NCI-H2227 treated with DMSO at 0.1 percent for 48 hours (cell line): ENCODE measurements around the gene SPTA1.
"Not testable (repeated sequence)": the region's sequence is repeated elsewhere in the genome, so short reads cannot be mapped to it uniquely, and the experiment has no call there.

Experiments used
- DNase-seq: peaks from one replicate; lab custom pipeline; 2025; lab: John Stamatoyannopoulos, UW

SPTA1 gene

GRCh38 chr1:158686111-158687009 is at the start of gene SPTA1:
Gene SPTA1 (minus strand): TSS chr1:158686715. CDS start chr1:158686517, 198 bp downstream.
- DNase-seq, result no peak

DNA sequence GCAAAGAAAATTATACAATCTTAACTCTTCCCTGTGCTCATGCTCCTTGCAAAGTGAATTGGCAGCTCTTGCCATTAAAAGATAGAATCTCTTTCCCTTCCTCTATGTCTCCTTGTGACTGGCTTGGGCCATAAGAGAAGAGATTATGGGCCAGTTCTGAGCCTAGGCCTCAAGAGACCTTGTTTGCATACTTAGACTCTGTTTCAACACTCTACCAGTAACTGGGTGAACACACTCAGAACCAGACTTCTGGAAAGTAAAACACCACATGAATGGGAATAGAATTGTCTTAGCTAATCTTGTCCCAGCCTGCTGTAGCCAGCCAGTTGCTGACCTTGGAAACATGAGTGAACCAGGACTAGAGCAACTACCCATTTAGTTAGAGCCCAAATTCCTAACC is 49.3 kb upstream of the SPTA1 start:
- no peak for DNase-seq

GRCh38 chr1:158732524-158732923 is 46.0 kb upstream of the SPTA1 start:
- no peak for DNase-seq

DNA sequence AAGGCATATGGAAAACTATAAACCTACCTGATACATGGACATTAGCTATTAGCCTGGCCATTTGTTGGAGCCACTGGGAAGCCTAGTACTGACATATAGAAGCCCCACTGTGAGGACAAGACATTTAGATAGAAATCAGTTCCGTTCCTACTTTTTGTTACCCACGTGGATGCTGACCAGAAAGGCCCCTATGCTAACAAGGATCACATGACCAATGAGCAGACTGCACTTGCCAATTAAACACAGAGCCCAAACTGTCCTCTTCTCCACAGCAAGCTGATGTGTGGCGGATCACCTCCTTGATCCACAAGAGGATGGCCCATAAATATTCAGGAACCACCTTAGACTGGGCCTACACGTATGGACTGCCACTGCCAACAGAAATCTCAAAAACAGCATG is 45.2 kb upstream of the SPTA1 start:
- DNase-seq, result no peak

DNA sequence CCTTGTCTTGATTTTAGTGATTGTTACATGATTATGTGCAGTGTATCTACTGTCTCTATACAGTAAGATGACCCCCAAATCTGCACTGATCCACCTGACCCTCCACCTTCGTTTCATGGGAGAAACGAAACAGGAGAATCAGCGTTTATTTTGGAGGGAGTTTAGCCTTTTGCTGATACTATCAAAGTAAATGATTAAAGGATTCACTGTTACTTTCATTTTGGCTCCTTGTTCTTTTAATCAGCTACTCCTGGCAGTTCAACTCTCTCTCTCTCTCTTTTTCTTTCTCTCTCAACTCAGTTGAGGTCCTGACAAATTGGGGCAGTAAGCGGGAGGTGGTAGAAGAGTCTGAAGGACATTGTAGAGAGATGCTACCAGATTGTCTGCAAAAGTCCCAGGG is 43.9 kb upstream of the SPTA1 start:
- no peak for DNase-seq

- DNase-seq, result no peak
These were observed 42.2 kb upstream of the SPTA1 start for GRCh38 chr1:158728510-158729225.

DNA sequence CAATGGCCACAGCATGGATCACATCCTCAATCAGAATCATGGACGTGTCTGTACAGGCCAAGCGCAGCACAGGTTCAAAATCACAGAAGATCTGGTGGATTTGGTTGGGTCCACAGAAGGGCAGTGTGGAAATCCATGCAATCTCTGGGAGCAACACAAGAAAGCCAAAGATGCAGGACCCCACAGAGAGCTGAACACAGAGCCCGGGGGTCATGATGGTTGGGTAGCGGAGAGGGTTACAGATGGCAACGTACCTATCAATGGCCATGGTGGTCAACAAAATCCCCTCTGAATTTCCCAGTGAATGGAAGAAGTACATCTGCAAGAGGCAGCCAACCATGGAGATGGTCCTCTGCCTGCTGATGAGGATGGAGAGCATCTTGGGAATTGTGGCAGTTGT is 37.9 kb upstream of the SPTA1 start:
- DNase-seq, result no peak

GRCh38 chr1:158720620-158721019 is 34.1 kb upstream of the SPTA1 start, which contains the start of gene OR6K3:
Gene OR6K3 (minus strand): TSS chr1:158720720. CDS start chr1:158718115, 2,605 bp downstream.
- no peak for DNase-seq

DNA sequence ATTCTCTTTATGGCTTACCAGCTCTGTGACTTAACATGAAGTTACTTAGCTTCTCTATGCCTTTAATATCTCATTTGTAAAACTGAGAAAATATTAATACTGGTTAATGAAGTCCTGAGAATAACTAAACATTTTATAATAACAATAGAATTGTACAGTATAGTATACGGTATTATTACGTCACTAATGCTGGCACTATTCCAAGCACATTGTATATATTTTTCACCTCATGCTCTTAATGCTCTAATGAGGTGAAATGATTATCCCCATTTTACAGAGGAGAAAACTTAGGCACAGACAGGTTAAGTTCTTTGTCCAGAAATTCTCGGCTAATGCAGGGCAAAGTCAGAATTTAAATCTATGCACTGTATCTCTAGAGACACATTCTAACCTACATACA is 33.1 kb upstream of the SPTA1 start:
- no peak for DNase-seq

DNA sequence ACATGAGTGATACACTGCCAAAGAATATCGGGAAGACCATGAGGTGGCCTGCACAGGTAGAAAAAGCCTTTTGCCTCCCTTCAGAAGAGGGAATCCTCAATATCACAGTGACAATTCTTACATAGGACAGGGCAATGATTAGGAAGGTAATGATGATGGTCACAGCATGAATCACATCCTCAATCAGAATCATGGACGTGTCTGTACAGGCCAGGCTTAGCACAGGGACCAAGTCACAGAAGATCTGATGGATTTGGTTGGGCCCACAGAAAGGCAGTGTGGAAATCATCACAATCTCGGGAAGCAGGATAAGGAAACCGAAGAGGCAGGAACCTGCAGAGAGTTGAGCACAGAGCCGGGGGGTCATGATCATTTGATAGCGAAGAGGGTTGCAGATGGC is 30.8 kb upstream of the SPTA1 start:
- no peak for DNase-seq

- DNase-seq, result no peak
These were observed 29.8 kb upstream of the SPTA1 start for GRCh38 chr1:158716335-158716734.

GRCh38 chr1:158714754-158715153 is 28.2 kb upstream of the SPTA1 start:
- no peak for DNase-seq

DNA sequence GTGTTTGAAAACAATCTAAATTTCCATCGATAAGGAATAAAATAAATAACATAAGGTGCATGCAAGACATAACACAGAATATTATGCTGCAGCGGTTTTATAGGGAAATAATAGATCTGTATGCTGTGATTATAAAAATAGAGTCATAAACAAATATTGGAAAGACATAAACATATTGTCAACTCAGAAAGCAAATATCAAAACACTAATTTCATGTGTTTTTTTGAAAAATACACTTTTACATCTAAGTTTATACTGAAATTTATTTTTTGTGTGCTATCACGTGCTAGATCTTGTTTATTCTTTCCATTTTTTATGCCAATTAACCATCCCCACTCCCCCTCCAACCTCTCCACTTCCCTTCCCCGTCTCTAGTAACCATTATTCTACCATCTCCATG is 24.6 kb upstream of the SPTA1 start:
- no peak for DNase-seq

- DNase-seq, result no peak
These were observed 19.6 kb upstream of the SPTA1 start for GRCh38 chr1:158706096-158706495.

DNA sequence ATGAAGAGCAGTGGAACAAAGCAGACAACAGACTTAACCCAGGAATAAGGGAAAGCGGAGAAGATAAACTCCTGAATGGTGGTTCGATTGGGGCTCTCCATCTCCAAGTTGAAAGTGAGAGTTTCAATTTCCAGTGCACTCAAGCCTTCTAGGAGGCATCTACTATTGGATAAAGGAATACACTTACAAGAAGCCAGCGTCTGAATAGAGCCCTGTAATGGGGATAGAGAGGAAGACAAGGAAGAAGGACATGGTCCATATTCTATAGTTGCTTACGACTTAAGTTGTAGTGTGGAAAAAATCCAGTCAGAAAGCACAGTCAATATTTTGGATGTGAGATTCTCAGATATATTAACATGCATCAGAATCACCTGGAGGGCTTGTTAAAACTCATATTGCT is 14.0 kb upstream of the SPTA1 start, which contains the start of gene OR6K2:
Gene OR6K2 (minus strand): TSS at position 101 of the 400 bp plus-strand sequence. CDS start 0 bp downstream, at position 101.
- no peak for DNase-seq

DNA sequence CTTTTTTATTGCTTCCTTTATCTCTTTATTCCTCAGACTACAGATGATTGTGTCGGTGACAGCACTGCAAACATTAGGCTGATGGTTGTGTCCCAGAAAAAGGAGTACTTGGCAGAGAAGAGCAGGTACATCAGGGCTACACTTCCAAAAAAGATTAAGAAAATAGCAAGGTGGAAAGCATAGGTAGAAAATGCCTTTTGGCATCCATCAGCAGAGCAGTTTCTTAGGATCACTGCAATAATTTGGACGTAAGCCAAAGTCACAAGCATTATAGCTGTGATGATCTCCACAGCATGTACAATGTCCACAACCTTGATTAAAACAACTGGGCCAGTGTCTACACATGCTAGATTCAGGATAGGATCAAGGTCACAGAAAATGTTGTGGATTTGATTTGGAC is 8.1 kb upstream of the SPTA1 start:
- DNase-seq, result no peak

GRCh38 chr1:158692356-158692755 is 5.8 kb upstream of the SPTA1 start:
- DNase-seq, result no peak

- no peak for DNase-seq
These were observed 5.4 kb upstream of the SPTA1 start for GRCh38 chr1:158691907-158692306.

DNA sequence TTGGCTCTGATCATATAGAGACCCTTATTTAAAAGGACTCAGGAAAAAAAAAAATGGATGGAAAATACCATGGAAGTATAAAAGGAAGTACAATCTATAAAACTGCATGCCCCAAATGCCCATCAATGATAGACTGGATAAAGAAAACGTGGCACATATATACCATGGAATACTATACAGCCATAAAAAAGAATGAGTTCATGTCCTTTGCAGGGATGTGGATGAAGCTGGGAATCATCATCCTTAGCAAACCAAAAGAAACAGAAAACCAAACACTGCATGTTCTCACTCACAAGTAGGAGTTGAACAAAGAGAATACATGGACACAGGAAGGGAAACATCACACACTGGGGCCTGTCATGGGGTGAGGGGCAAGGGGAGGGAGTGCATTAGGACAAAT is 4.6 kb upstream of the SPTA1 start:
- not testable (repeated sequence) for DNase-seq

DNA sequence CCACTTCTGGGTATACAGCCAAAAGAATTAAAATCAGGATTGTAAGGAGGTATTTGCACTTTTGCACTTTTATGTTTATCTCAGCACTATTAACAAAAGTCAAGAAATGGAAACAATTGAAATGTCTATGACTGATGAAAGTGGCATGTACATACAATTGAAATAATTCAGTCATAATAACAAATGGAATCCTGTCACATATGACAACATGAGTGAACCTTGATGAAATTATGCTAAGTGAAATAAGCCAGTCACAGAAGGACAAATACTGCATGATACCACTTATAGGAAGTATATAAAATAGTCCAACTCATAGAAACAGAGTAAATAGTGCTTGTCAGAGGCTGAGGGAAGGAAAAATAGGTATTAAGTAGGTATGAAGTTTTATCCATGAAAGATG is 3.4 kb upstream of the SPTA1 start:
- no peak for DNase-seq

DNA sequence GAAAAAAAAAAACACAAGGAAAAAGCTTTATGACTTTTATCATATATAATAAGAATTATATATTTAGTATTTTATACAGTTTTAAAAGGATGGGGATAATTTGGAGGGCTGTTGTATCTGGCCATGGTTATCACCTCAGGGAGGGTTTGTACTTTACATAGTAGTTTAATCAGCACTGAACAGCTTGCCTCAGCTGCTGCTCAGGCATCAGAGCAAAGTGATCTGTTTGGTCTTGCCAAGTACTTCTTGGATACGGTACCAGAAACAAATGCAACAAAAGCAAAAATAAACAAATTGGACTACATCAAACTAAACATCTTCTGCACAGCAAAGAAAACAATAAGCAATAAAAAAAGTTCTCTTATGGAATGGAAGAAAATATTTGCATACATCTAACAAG is 2.6 kb upstream of the SPTA1 start:
- DNase-seq, result no peak

GRCh38 chr1:158688343-158688742 is 1.8 kb upstream of the SPTA1 start:
- not testable (repeated sequence) for DNase-seq

GRCh38 chr1:158687037-158687436 is 522 bp upstream of the SPTA1 start:
- DNase-seq, result no peak
